GM12878 (cell line): ENCODE data around the gene PURA. TPM values are rescaled to one million over a fixed set of nuclear protein-coding genes. Genes with fewer than 3 reads are reported as not detected.

ENCODE experiments used
- ATAC-seq: fragments of 200-7000 bp; cut with Tn5 transposase; 3 replicates; pipeline ENCODE4 v1.9.1; 2020; ENCODE audit warnings: mild to moderate bottlenecking, moderate library complexity
- BruUV-seq: library from RNA; stranded (reverse); fragments of 400-500 nt; replicated peaks from 2 replicates; lab custom pipeline; 2021; lab: Mats Ljungman, UMichigan
- CTCF ChIA-PET: fragments of 300-600 bp; sonication (Branson Sonifier 250); formaldehyde crosslinking; extraction: SDS; loops from one replicate; lab custom pipeline; 2021; ENCODE audit warnings: inconsistent platforms; lab: Yijun Ruan, JAX
- POLR2A ChIA-PET: fragments of 350-600 bp; formaldehyde crosslinking; extraction: SDS; loops from one replicate; lab custom pipeline; 2021; ENCODE audit warnings: inconsistent platforms; lab: Charles Lee
- RAD21 ChIA-PET: fragments of 300-600 bp; sonication (Branson Sonifier 250); formaldehyde crosslinking; loops from one replicate; lab custom pipeline; 2023; ENCODE audit warnings: antibody characterized with exemption; ENCODE audit not compliant: unreplicated experiment; lab: Charles Lee
- SMC1A ChIA-PET: fragments of 300-600 bp; sonication (Branson Sonifier 250); formaldehyde crosslinking; loops from one replicate; lab custom pipeline; 2023; ENCODE audit not compliant: unreplicated experiment, uncharacterized antibody; lab: Charles Lee
- DNase-seq: peaks from one replicate; pipeline ENCODE4 v3.0.0-alpha.2; 2011; ENCODE audit warnings: low read depth, low spot score
- FAIRE-seq: peaks from 3 replicates; lab custom pipeline; 2011; peaks lifted over from hg19 to GRCh38; lab: Jason Lieb, UNC
- H2AFZ ChIP-seq: 2 replicates; pipeline ENCODE4 v1.6.0; 2011; ENCODE audit warnings: low read depth, low read length, control low read depth; ENCODE audit not compliant: control insufficient read depth
- H3K27ac ChIP-seq: 2 replicates; pipeline ENCODE4 v1.5.1; 2011; ENCODE audit warnings: control low read depth; ENCODE audit not compliant: control insufficient read depth, insufficient read depth
- H3K27me3 ChIP-seq, 2 experiments: replicated peaks in 1 of 2; 2 replicates each; pipeline versions ENCODE4 v1.6.0 to v1.6.1; 2011; ENCODE audit warnings: low read length in 1 of 2; ENCODE audit not compliant: control insufficient read depth in 2 of 2, insufficient read depth in 2 of 2
- H3K36me3 ChIP-seq, 2 experiments: 2 replicates each; pipeline ENCODE4 v1.5.1; 2011; ENCODE audit warnings: low read length in 1 of 2; ENCODE audit not compliant: control insufficient read depth in 2 of 2, insufficient read depth in 2 of 2
- H3K4me1 ChIP-seq: 2 replicates; pipeline ENCODE4 v1.6.1; 2011; ENCODE audit warnings: mild to moderate bottlenecking, low read length, moderate library complexity, mixed read lengths; ENCODE audit not compliant: control insufficient read depth, insufficient read depth
- H3K4me2 ChIP-seq: 2 replicates; pipeline ENCODE4 v1.6.0; 2011; ENCODE audit warnings: control low read depth; ENCODE audit not compliant: control insufficient read depth, insufficient read depth
- H3K4me3 ChIP-seq: fragments of 200-600 bp; sonication (generic); 2 replicates; pipeline ENCODE4 v1.5.1; 2016
- H3K79me2 ChIP-seq: 2 replicates; pipeline ENCODE4 v1.6.0; 2011; ENCODE audit warnings: low read length; ENCODE audit not compliant: control insufficient read depth, insufficient read depth
- H3K9ac ChIP-seq: 2 replicates; pipeline ENCODE4 v1.8.0; 2011; ENCODE audit warnings: low read length, control low read depth, mixed read lengths; ENCODE audit not compliant: control insufficient read depth, insufficient read depth
- H3K9me3 ChIP-seq: replicated peaks from 3 replicates; pipeline ENCODE4 v1.5.1; 2011; ENCODE audit warnings: mild to moderate bottlenecking, low read length; ENCODE audit not compliant: control insufficient read depth, insufficient read depth
- H4K20me1 ChIP-seq: 2 replicates; pipeline ENCODE4 v1.6.0; 2011; ENCODE audit not compliant: control insufficient read depth, insufficient read depth
- EP300 ChIP-seq, 2 experiments: fragments of 150-350 bp in 1 of 2; IDR thresholded peaks; 2 replicates each; pipeline ENCODE4 v1.6.1; 2011 to 2012; ENCODE audit warnings: low read depth in 2 of 2, low read length in 2 of 2, borderline replicate concordance in 1 of 2, improper control_type of control experiment in 1 of 2, inconsistent platforms in 1 of 2; ENCODE audit not compliant: control insufficient read depth in 1 of 2
- IRF4 ChIP-seq: IDR thresholded peaks from 2 replicates; pipeline ENCODE4 v1.6.1; 2011; ENCODE audit warnings: low read depth, low read length
- NFYB ChIP-seq: IDR thresholded peaks from 2 replicates; pipeline ENCODE4 v1.6.1; 2011; ENCODE audit warnings: low read depth, mild to moderate bottlenecking, low read length, improper control_type of control experiment, moderate library complexity; ENCODE audit not compliant: insufficient read depth
- POLR2AphosphoS2 ChIP-seq: IDR thresholded peaks from 2 replicates; pipeline ENCODE4 v1.6.1; 2011; ENCODE audit warnings: low read depth, mild to moderate bottlenecking, low read length, improper control_type of control experiment, moderate library complexity
- RAD51 ChIP-seq: fragments of 450-650 bp; IDR thresholded peaks from 2 replicates; pipeline ENCODE4 v1.6.1; 2016; ENCODE audit warnings: moderate library complexity, mild to moderate bottlenecking, inconsistent platforms
- SMARCA5 ChIP-seq: fragments of 450-650 bp; IDR thresholded peaks from 2 replicates; pipeline ENCODE4 v1.6.1; 2017; ENCODE audit warnings: mild to moderate bottlenecking
- YBX1 ChIP-seq: fragments of 450-650 bp; IDR thresholded peaks from 2 replicates; pipeline ENCODE4 v1.6.1; 2016; ENCODE audit warnings: antibody characterized with exemption
- WGBS: methylation state at CpG from one replicate; pipeline ENCODE4 v1.1.6; 2016; ENCODE audit warnings: low lambda C conversion rate; ENCODE audit not compliant: insufficient replicate concordance, insufficient coverage; ENCODE audit errors: missing lambda C conversion rate; 5-methylcytosine and 5-hydroxymethylcytosine counted together
- in situ Hi-C: fragments of 300-500 bp; cut with MboI; formaldehyde crosslinking; loops from 9 replicates; pipeline ENCODE4 v1.14.3; 2018; ENCODE audit warnings: mixed read lengths
- intact Hi-C: fragments of 100-400 bp; cut with micrococcal nuclease; formaldehyde crosslinking; loops from one replicate; pipeline ENCODE4 v1.14.2; 2022; ENCODE audit not compliant: unreplicated experiment
- polyA plus RNA-seq, 11 experiments: library from polyadenylated mRNA; depleted of rRNA in 4 of 11; unstranded in 6 of 11; stranded (reverse) in 5 of 11; fragments of >200 nt; fragmentation: Nextera tagmentation in 4 of 11; fragmentation: Illumina TruSeq in 1 of 11; extraction: Ambion mirVana in 4 of 11; extraction: Trizol in 1 of 11; gene quantifications; 1 replicate in 1 of 11; 2 replicates in 10 of 11; pipeline versions ENCODE4 v1.2.1 to v1.2.3, GENCODE V29; 2011 to 2016; ENCODE audit warnings: inconsistent platforms in 2 of 11, missing spikeins in 2 of 11, low read depth in 1 of 11
- total RNA-seq, 4 experiments: library from RNA; depleted of rRNA in 3 of 4; stranded (reverse); fragments of >200 nt in 3 of 4; fragmentation: Illumina TruSeq in 1 of 4; extraction: Trizol in 1 of 4; gene quantifications; 2 replicates each; pipeline versions ENCODE4 v1.2.1 to v1.2.3, GENCODE V29; 2013 to 2021

The PURA gene
- total and polyA plus RNA-seq, 10 of the 15 experiments (the other 5 are each of a cell fraction or from before 2014, with no cell fraction given), result 3.3 to 11.8 (median 5.8) TPM

DNA sequence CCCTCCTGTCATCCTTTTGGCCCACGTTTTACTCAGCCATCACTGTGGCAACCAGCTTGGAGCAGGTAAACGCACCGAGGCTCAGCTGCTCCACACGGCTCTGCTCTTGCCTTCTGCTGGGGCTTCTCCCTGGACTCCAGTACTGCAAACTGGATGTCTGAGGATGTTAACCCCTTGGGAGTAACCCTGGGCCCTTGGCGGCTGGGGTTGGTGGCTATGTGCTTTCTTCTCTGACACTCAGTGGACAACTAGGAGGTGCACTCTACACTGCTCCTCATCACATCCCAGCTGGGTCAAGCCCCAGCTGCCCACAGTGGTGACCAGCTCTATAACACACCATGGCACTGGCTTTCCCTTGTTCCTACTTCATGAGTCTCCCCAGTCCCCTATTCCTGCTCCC is 48.9 kb downstream of the PURA start:
- Histone ChIP-seq H3K4me2 (no peak overlapping the region), H3K36me3 (no peaks in the 10 kb centered on the region), H3K27ac (no peak overlapping the region), H3K79me2 (no peaks in the 10 kb centered on the region), H4K20me1 (no peaks in the 10 kb centered on the region), H3K9me3 (no peaks in the 10 kb centered on the region), H3K4me3 (no peak overlapping the region), H3K9ac (no peak overlapping the region), H2AFZ (no peak overlapping the region), H3K4me1 (peaks cover 5% of the 10 kb centered on the region), H3K27me3 (no peaks in the 10 kb centered on the region; a peak in 1 of 4 replicates)
- 77% methylated on average over 5 of the region's 5 CpGs for WGBS
- FAIRE-seq (no peak), DNase-seq (no peak), ATAC-seq (no peak)
- ChIA-PET POLR2A (no interaction called here), SMC1A (interaction anchor here (0.8 kb wide), 1 partner anchor 10 kb away, joined by 3 read pairs; no protein-coding TSS in a partner anchor), RAD21 (no interaction called here), CTCF (interaction anchor here (1.0 to 1.5 kb wide), 2 partner anchors 19 to 89 kb away, joined by 3 to 4 read pairs; no protein-coding TSS in a partner anchor)
- in situ Hi-C loops (no loop called here), intact Hi-C loops (no loop called here)
- no TSS peak for BruUV-seq
- TF ChIP-seq NFYB, result no peak
- TF ChIP-seq IRF4, result no peak
- no peak for TF ChIP-seq EP300 (IDR thresholded peaks at IDR 0.05; ENCODE audit: borderline replicate concordance in 1 of 2, control insufficient read depth in 1 of 2, low read depth in 2 of 2, low read length in 2 of 2)
- no peak for TF ChIP-seq YBX1
- TF ChIP-seq POLR2AphosphoS2, result no peak
- no peak for TF ChIP-seq SMARCA5
- TF ChIP-seq RAD51, result no peak
